ENCODE results near the gene RRM2.
"Not testable (repeated sequence)": the region's sequence is repeated elsewhere in the genome, so short reads cannot be mapped to it uniquely, and the experiment has no call there.

RRM2 gene

GRCh38 chr2:10091182-10091888, 31.2 kb upstream of the RRM2 start:
- no peak for DNase-seq (ENCODE audit: low read depth in 2 of 2)

- not testable (repeated sequence) for DNase-seq (ENCODE audit: low read depth in 2 of 2)
Observed at GRCh38 chr2:10091889-10092244, 30.7 kb upstream of the RRM2 start.

GRCh38 chr2:10094271-10094814, 28.2 kb upstream of the RRM2 start:
- no peak for DNase-seq (ENCODE audit: low read depth in 2 of 2)

- DNase-seq (ENCODE audit: low read depth in 2 of 2), result no peak
Observed at GRCh38 chr2:10095175-10095574, 27.4 kb upstream of the RRM2 start.

GRCh38 chr2:10096641-10097040, 25.9 kb upstream of the RRM2 start:
- no peak for DNase-seq (ENCODE audit: low read depth in 2 of 2)

- no peak for DNase-seq (ENCODE audit: low read depth in 2 of 2)
Observed at GRCh38 chr2:10097352-10098148, 25.0 kb upstream of the RRM2 start.

- no peak for DNase-seq (ENCODE audit: low read depth in 2 of 2)
Observed at GRCh38 chr2:10101491-10101890, 21.0 kb upstream of the RRM2 start.

- DNase-seq (ENCODE audit: low read depth in 2 of 2), result no peak
Observed at GRCh38 chr2:10103179-10103578, 19.4 kb upstream of the RRM2 start.

GRCh38 chr2:10104906-10105305, 17.6 kb upstream of the RRM2 start:
- not testable (repeated sequence) for DNase-seq (ENCODE audit: low read depth in 2 of 2)

GRCh38 chr2:10109311-10109710, 13.2 kb upstream of the RRM2 start:
- no peak for DNase-seq (ENCODE audit: low read depth in 2 of 2)

GRCh38 chr2:10119027-10119325, 3.6 kb upstream of the RRM2 start:
- DNase-seq (ENCODE audit: low read depth in 2 of 2), result no peak

- DNase-seq (ENCODE audit: low read depth in 2 of 2), result no peak
Observed at GRCh38 chr2:10119601-10120157, 2.9 kb upstream of the RRM2 start.

- peak; percentile 69 to 91 for DNase-seq (ENCODE audit: low read depth in 2 of 2)
Observed at GRCh38 chr2:10120158-10120876, 2.2 kb upstream of the RRM2 start.

- no peak for DNase-seq (ENCODE audit: low read depth in 2 of 2)
Observed at GRCh38 chr2:10120877-10121574, 1.5 kb upstream of the RRM2 start.

GRCh38 chr2:10123281-10123680, 742 bp downstream of the RRM2 start:
- DNase-seq (ENCODE audit: low read depth in 2 of 2), result no peak

- no peak for DNase-seq (ENCODE audit: low read depth in 2 of 2)
Observed at GRCh38 chr2:10124538-10125045, 2.1 kb downstream of the RRM2 start.

- DNase-seq (ENCODE audit: low read depth in 2 of 2), result no peak
Observed at GRCh38 chr2:10125842-10126631, 3.5 kb downstream of the RRM2 start.

GRCh38 chr2:10126632-10127026, 4.1 kb downstream of the RRM2 start:
- DNase-seq (ENCODE audit: low read depth in 2 of 2), result no peak

- no peak for DNase-seq (ENCODE audit: low read depth in 2 of 2)
Observed at GRCh38 chr2:10128420-10128819, 5.9 kb downstream of the RRM2 start.

GRCh38 chr2:10129490-10129889, 7.0 kb downstream of the RRM2 start:
- no peak for DNase-seq (ENCODE audit: low read depth in 2 of 2)

All from stimulated activated CD4-positive, alpha-beta T cell treated with anti-CD3 and anti-CD28 coated beads, Interleukin-1b, Interleukin-23, amount 100 ng/mL, for 1 hour (primary cell).